Activated CD4-positive, CD25-positive, alpha-beta regulatory T cell (primary cell): ENCODE measurements around the gene CCDC137.
A peak's percentile ranks its signal among the peaks of the same experiment; 100 is the strongest.
"Not testable (repeated sequence)": the region's sequence is repeated elsewhere in the genome, so short reads cannot be mapped to it uniquely, and the experiment has no call there.

Experiments used
- DNase-seq, 4 experiments: peaks; one replicate each; lab custom pipeline; 2025; lab: John Stamatoyannopoulos, UW

The CCDC137 gene

DNA sequence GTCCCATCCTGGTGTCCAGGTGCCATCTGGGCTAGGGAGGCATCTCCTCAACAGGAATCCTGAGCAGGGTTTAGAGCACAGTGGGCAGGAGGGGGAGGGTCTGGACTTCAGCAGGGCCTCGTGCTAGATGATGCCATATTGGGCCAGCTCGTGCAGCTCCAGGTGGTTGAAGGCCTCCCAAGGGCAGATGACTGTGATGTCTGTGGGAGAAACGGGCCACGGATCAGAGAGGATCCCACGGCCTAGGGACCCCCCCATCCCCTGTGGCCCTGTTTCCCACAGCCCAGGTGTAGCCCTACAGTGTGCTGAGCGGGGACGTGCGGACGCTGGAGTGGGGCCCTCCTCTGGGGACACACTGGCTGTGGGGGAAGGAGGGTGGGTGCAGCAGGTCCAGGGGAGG, 15.6 kb upstream of the CCDC137 start:
- DNase-seq: no peak

DNA sequence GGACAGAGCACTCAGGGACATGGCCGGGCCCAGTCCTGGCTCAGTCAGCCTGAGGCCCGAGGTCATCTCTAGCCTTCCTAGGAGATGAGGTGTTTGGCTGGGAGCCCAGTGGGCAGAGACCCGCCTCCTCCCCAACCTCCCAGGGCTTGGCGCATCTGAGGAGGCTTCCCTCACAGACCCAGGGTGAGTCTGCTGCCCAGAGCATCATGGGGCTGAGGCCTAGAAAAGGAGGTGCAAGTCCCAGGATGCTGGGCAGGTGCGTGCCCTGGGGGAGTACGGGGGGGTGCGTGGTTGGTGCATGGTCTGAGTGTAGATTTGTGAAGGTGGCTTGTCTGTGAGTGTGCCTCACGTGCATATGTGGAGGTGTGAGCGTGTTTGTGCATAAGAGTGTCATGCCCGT, 14.8 kb upstream of the CCDC137 start:
- DNase-seq: no peak

GRCh38 chr17:81652906-81653771, 13.4 kb upstream of the CCDC137 start:
- DNase-seq: no peak

DNA sequence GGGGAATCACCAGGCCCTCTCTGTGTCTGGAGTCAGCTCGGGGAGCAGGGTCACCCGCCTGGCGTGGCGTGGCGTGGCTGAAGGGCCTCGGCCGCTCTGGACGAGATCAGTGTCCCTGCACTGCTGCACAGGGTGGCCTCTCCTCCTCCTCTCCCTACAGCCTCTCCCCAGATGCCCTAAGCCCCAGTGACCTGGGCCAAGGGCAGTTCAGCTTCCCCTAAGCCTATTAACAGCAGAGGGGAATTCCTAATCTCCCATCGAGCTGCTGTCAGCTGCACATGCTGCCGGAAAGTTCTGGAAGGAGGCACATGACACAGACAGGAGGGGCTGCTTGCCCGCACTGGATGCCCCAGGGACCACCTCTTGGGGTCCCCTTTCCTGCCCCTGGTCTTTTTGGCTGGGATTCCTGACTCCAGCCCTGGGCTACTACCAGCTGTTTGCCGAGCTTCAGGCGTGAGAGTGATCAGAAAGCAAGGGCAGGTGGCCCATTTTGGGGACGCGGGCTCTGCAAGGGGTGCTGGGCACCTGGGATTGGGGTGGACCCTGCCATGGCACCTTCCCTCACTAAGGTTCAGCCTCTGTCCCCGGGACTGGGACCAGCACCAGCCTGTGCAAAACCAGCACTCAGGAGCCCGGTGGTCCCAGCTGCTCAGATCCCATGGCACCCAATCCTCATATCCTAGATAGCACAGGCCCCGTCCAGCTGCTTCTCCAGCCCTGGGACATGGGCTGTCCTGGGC, 11.0 kb upstream of the CCDC137 start:
- no peak for DNase-seq

DNA sequence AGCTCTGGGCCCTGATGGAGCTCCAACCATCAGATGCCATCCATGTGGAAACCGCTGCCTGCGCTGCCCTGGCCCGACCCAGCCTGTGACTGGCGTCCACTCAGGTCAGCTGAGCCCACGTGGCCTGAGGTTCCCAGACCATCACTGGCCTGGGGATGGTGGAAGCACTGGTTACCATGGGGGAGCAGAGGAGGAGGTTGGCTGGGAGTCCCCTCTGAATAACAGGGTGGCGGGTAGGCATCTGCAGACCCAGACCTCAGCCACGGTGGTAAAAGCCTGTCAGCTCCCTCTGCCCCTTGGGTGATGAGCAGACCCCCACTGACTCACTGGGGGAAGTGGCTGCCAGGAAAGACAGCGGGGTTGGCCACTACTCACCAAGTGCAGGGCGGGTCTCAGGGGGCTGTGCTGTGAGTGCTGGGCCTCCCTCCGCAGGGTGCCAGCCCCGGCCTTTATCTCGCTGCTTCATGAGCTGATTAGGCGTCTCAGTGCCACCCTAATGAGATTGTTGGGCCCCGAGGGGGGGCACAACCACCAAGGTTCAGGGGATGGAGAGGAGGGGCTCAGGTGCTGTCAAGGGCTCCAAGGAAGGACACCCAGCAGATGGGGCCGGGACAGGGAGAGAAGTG, 10.3 kb upstream of the CCDC137 start, which contains the start of gene PDE6G:
PDE6G (minus strand) TSS at position 425 of the 626 bp plus-strand sequence. CDS start 3,237 bp downstream, outside the sequence.
- DNase-seq: no peak

- DNase-seq: no peak
These were observed 9.7 kb upstream of the CCDC137 start for GRCh38 chr17:81656835-81657234.

- DNase-seq: no peak
These were observed 7.5 kb upstream of the CCDC137 start for GRCh38 chr17:81659038-81659437.

GRCh38 chr17:81660441-81660840, 6.1 kb upstream of the CCDC137 start:
- DNase-seq: no peak

DNA sequence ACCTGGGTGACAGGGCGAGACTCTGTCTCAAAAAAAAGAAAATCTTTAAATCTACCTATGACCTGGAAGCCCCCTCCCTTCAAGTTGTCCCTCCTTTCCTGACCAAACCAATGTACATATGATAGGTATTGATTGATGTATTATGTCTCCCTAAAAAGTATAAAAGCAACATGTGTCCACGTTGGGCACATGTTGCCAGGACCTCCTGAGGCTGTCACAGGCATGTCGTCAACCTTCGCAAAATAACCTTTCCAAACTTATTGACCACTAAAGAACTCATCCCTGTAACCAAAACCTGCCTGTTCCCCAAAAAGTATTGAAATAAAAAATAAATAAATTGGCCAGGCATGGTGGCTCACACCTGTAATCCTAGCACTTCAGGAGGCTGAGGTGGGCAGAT, 4.5 kb upstream of the CCDC137 start:
- no peak for DNase-seq

- no peak for DNase-seq
These were observed 2.5 kb upstream of the CCDC137 start for GRCh38 chr17:81664051-81664470.

GRCh38 chr17:81665205-81666091, 1.1 kb upstream of the CCDC137 start:
- DNase-seq: peak in 3 of 4 experiments; percentile 17 to 30 (median 25)

GRCh38 chr17:81666092-81666341, 520 bp upstream of the CCDC137 start:
- DNase-seq: peak in 1 of 4 experiments; percentile 29

DNA sequence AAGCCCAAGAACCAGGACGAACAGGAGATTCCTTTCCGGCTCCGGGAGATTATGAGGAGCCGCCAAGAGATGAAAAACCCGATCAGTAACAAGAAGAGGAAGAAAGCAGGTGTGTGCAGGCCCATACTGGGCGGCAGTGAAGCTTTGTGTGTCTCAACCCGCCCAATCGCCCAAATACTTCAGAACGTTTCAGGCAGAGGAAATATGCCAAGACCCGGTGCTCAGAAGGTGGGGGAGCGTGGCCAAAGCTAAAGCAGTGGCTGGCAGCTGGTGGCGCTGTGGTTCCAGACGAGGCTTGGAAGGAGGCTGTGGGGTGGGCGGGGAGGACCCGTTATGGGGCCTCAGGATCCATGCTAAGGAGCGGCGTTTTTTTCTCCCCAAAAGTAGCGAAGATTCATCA, 1.2 kb downstream of the CCDC137 start:
- DNase-seq: no peak

DNA sequence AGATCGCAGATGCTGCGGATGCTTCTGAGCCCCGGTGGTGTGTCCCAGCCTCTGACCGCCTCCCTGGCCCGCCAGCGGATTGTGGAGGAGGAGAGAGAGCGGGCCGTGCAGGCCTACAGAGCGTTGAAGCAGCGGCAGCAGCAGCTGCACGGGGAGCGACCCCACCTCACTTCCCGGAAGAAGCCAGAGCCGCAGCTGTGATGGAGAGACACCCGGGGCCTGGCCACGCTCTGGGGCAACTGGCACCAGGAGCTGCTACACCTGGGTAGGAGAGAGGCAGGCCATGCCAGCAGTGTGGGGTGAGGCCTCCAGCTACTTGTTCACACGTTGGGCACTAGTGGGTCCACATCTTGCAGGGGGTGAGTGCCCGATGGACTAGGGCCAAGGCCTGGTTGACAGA, 6.0 kb downstream of the CCDC137 start:
- no peak for DNase-seq

DNA sequence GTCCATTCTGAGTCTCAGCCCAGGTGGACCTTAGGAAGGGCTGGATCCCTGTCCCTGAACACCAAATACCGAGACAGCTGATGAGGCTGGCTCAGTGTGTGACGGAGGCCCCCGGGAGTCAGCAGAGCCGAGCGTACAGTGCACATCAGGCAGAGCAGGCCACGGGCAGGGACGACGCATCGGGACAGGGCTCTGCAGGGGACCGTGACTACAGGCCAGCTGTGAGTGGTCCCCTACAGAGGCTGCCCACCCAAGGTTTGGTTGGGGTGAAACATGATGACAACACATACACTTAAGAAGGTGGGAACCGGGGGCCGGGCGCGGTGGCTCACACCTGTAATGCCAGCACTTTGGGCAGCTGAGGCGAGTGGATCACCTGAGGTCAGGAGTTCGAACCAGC, 6.4 kb downstream of the CCDC137 start:
- DNase-seq: no peak

- no peak for DNase-seq
These were observed 7.2 kb downstream of the CCDC137 start for GRCh38 chr17:81673561-81674258.

DNA sequence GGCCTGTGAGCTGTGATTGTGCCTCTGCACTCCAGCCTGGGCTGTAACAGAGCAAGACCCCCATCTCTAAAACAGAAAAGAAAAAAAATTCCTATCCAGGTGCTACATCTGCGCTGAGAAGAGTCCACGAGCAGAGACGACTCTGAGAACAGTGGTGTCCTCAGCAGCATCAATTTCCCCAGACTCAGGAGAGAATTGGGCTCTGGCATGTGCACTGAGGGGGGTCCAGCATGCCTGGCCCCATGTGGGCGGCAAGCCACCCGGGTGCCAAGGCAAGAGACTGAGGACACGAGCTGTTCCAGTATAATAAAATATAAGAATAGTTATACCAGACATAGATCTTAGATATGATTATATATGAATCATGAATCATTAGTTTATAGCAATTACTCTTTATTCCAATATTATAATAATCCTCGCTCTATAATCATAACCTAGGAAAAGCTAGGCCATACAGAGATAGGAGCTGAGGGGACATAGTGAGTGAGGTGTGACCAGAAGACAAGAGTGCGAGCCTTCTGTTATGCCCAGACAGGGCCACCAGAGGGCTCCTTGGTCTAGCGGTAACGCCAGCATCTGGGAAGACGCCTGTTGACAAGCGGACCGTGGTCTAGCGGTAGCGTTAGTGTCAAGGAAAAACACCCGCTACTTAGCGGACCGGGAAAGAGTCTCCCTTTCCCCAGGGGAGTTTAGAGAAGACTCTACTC, 9.1 kb downstream of the CCDC137 start:
- not testable (repeated sequence) for DNase-seq

GRCh38 chr17:81676906-81677305, 10.4 kb downstream of the CCDC137 start:
- no peak for DNase-seq

- no peak for DNase-seq
These were observed 13.6 kb downstream of the CCDC137 start for GRCh38 chr17:81680150-81680549.

DNA sequence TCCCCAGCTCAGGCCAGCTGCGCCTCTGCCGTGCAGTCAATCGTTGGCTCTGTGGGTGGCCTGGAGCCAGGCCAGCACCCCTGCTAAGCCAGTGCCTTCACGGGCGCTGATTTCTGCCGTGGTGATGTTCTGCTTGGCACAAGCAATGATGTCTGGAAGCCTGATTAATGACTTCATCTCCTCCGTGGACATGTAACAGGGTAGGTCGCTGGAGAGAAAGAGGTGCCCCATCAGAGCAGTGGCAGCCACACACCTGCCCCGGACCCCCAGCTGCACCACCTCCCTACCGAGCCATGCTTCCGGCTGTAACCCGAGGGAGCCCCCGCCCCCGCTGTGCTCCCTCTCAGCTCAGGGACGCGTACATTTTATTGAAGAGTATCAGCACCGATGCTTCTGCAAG, 15.1 kb downstream of the CCDC137 start:
- no peak for DNase-seq
